ENCODE measurements around the gene AIG1. TPM values are rescaled to one million over a fixed set of nuclear protein-coding genes. Genes with fewer than 3 reads are reported as not detected.

Gene AIG1
- total and polyA plus RNA-seq, 2 of the 4 experiments (the other 2 are of a cell fraction), result 21.3 to 27.1 TPM

GRCh38 chr6:143158113-143158581 lies 97.5 kb downstream of the AIG1 start:
- no peak overlapping the region for H3K4me2 ChIP-seq (ENCODE audit: low read depth, low read length)
- CTCF ChIA-PET, result interaction anchor here (0.6 to 1.5 kb wide), 2 partner anchors 17 to 105 kb away, joined by 3 read pairs; no protein-coding TSS in a partner anchor
- no peak overlapping the region for H3K4me3 ChIP-seq (ENCODE audit: insufficient read depth, low read depth, low read length)
- H3K23ac ChIP-seq (ENCODE audit: low read depth, low read length), result no peak overlapping the region
- H4K20me1 ChIP-seq (ENCODE audit: insufficient read depth, low read length), result no peaks in the 10 kb centered on the region
- H2BK120ac ChIP-seq (ENCODE audit: low read depth, low read length), result peak overlapping the region; percentile 35; the same call in 1 of the 2 replicates
- intact Hi-C loops (cut with micrococcal nuclease) (no loop called here), dilution Hi-C loops (cut with HindIII; ENCODE audit: low sequenced_read_pairs, unreplicated experiment) (no loop called here), in situ Hi-C loops (cut with MboI; ENCODE audit: low sequenced_read_pairs) (no loop called here)
- H2AK9ac ChIP-seq (replicated peaks; ENCODE audit: low read depth, low read length, poor library complexity), result no peak overlapping the region
- POLR2A ChIA-PET (ENCODE audit: unreplicated experiment), result no interaction called here
- H3K4me1 ChIP-seq (ENCODE audit: control insufficient read depth, insufficient read depth, low read length), result peaks cover 9% of the 10 kb centered on the region
- H3K18ac ChIP-seq (ENCODE audit: low read depth, low read length), result no peak overlapping the region
- DNase-seq (peak; percentile 38), ATAC-seq (ENCODE audit: low read depth) (peak; percentile 28)
- H4K91ac ChIP-seq (ENCODE audit: insufficient read depth, low read depth, low read length), result no peak overlapping the region
- peaks cover 3% of the 10 kb centered on the region; the same call in 1 of the 2 replicates for H3K9me1 ChIP-seq (ENCODE audit: insufficient read depth, low read length)
- no peak overlapping the region for H2AK5ac ChIP-seq (ENCODE audit: low read depth, low read length)
- no peak overlapping the region for H2BK5ac ChIP-seq (ENCODE audit: low read depth, low read length, poor library complexity, severe bottlenecking)
- peak overlapping the region; percentile 62; the same call in 1 of the 2 replicates for H3K14ac ChIP-seq (replicated peaks; ENCODE audit: low read depth, low read length)
- no peaks in the 10 kb centered on the region for H3K27me3 ChIP-seq (ENCODE audit: control insufficient read depth, insufficient read depth, low read length)
- H4K5ac ChIP-seq (ENCODE audit: low read depth, low read length), result no peak overlapping the region
- TF ChIP-seq MAFK (IDR thresholded peaks at IDR 0.05; ENCODE audit: low read depth, low read length) (no peak), NFE2L2 (IDR thresholded peaks at IDR 0.05; ENCODE audit: low read depth, low read length) (no peak), RFX5 (IDR thresholded peaks at IDR 0.05; ENCODE audit: low read depth, low read length) (no peak), BHLHE40 (IDR thresholded peaks at IDR 0.05; ENCODE audit: low read depth, low read length) (no peak), RCOR1 (IDR thresholded peaks at IDR 0.05; ENCODE audit: insufficient replicate concordance, low read length) (no peak), RAD21 (IDR thresholded peaks at IDR 0.05; ENCODE audit: low read length) (no peak), USF2 (IDR thresholded peaks at IDR 0.05; ENCODE audit: low read depth, low read length) (no peak), CTCF (conservative IDR thresholded peaks at IDR 0.05; ENCODE audit: low read depth, low read length) (no peak), MXI1 (IDR thresholded peaks at IDR 0.05; ENCODE audit: borderline replicate concordance, low read depth, low read length) (no peak), CEBPB (IDR thresholded peaks at IDR 0.05; ENCODE audit: low read depth, low read length) (no peak), MAZ (IDR thresholded peaks at IDR 0.05; ENCODE audit: borderline replicate concordance, low read depth, low read length) (no peak), SMC3 (IDR thresholded peaks at IDR 0.05; ENCODE audit: low read depth, low read length) (no peak), ELK1 (IDR thresholded peaks at IDR 0.05; ENCODE audit: borderline replicate concordance, low read depth, low read length) (no peak), CHD1 (IDR thresholded peaks at IDR 0.05; ENCODE audit: low read depth, low read length) (no peak), FOS (IDR thresholded peaks at IDR 0.05; ENCODE audit: low read depth, low read length) (no peak), POLR2A (IDR thresholded peaks at IDR 0.05; ENCODE audit: low read depth, low read length) (no peak)
- BruUV-seq (replicated peaks), result no TSS peak
- peak overlapping the region; percentile 35 for H2AFZ ChIP-seq (replicated peaks; ENCODE audit: low read length, poor library complexity)
- no peak overlapping the region for H3K27ac ChIP-seq (ENCODE audit: insufficient read depth, low read length)
- peaks cover 0 to 4% of the 10 kb centered on the region in 2 experiments; a peak in 1 of 4 replicates for H3K79me1 ChIP-seq (ENCODE audit: low read depth in 1 of 2, low read length in 2 of 2)
- 33% methylated on average over 2 of the region's 3 CpGs; no CpG with 5 or more reads in 1 of the 2 experiments for WGBS, 2 experiments (ENCODE audit: extremely low coverage in 2 of 2, insufficient read length in 1 of 2)
- H3K4ac ChIP-seq (ENCODE audit: low read depth, low read length), result no peak overlapping the region
- H4K8ac ChIP-seq (ENCODE audit: low read depth in 2 of 2, low read length in 2 of 2), result no peak overlapping the region
- H3K9ac ChIP-seq (ENCODE audit: low read depth, low read length), result no peak overlapping the region
- H2BK20ac ChIP-seq (ENCODE audit: low read depth, low read length), result no peak overlapping the region
- H3K9me3 ChIP-seq (ENCODE audit: control insufficient read depth, insufficient read depth, low read length), result no peaks in the 10 kb centered on the region
- no peak overlapping the region for H2BK15ac ChIP-seq (ENCODE audit: low read depth, low read length)
- H3K56ac ChIP-seq (ENCODE audit: extremely low read depth, insufficient read depth, low read length), result no peak overlapping the region
- no peaks in the 10 kb centered on the region for H3K36me3 ChIP-seq (ENCODE audit: control insufficient read depth, insufficient read depth, low read length)
